ENCODE results near the gene EYA2. TPM values are rescaled to one million over a fixed set of nuclear protein-coding genes. Genes with fewer than 3 reads are reported as not detected.

EYA2 gene
- total and polyA plus RNA-seq, 7 donors = 1.2 to 11.8 (median 3.3) TPM

DNA sequence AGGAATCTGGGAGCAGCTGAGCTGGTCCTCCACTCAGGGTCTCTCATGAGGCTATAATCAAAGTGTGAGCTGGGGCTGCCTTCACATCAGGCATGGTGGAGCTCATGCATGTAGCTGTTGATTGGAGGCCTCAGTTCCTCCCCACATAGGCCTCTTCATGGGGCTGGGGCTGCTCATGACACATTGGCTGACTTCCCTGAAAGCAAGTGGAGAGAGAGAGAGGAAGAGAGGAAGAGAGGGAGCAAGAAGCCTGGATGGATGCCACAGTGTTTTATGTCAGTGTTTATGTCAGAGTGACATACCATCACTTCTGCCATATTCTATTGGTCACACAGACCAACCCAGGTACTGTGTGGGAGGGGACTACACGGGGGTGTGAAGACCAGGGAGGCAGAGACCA is 43.8 kb downstream of the EYA2 start:
- Histone ChIP-seq H3K27me3 (no peaks in the 10 kb centered on the region), H3K4me1 (peaks cover 0 to 12% (median 4%) of the 10 kb centered on the region in 4 donors), H3K36me3 (no peaks in the 10 kb centered on the region), H3K4me3 (no peak overlapping the region), H3K9me3 (no peaks in the 10 kb centered on the region), H3K27ac (no peak overlapping the region)
- no peak for DNase-seq
- intact Hi-C loops (cut with DNase I) = no loop called here
- 61 to 70% methylated on average over 1 of the region's 1 CpG for WGBS, 2 donors
- no peak for TF ChIP-seq POLR2A (IDR thresholded peaks at IDR 0.05)
- TF ChIP-seq CTCF (IDR thresholded peaks at IDR 0.05) = no peak
- no peak for TF ChIP-seq EP300 (IDR thresholded peaks at IDR 0.05)
- no peak for TF ChIP-seq POLR2AphosphoS5 (IDR thresholded peaks at IDR 0.05)

DNA sequence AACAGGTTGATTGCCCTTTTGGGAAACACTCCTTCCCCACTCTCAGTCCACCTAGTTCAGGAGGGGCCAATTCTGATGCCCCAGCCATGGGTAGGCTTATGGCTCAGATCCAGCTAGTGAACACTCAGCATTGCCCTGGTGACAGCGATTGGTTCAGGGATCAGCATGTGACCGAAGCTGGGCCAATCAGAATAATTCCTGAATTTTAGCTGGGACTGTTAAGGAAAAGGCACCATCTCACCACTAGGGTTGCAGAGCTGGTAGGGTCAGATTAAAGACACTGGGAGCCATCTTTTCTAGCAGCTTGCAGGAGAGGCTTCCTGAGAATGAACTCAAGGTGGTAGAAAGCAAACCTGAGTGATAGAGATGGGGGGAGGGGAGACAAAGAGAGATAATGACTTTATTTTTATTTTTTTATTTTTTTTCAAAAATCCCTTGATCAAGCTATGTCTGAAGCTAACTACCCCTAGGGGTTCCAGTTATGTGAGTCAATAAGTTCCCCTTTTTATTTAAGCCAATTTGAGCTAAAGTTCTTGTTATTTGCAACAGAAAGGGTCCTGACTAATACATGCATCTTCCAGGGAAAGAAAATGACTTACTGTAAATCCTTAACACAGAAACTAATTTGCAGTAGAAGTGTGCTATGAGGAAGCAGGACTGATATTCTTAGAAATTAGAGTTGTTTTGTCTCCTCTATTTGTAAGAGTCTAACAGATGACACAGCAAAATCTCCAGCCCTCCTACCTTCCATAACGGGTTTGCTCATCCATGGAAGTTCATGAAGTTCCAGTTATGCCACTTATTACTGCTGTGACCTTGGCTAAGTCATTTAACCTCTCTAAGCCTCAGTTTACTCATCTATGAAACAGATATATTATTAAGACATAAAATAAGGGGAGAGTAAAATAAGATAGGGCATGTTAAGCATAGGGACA is 44.7 kb downstream of the EYA2 start:
- 40 to 81% methylated on average over 3 of the region's 3 CpGs for WGBS, 2 donors
- H3K9me3 ChIP-seq = no peaks in the 10 kb centered on the region
- H3K36me3 ChIP-seq = no peaks in the 10 kb centered on the region
- DNase-seq = no peak
- H3K4me1 ChIP-seq = peaks cover 0 to 12% (median 4%) of the 10 kb centered on the region in 4 donors
- H3K4me3 ChIP-seq = no peak overlapping the region
- no peak overlapping the region for H3K27ac ChIP-seq
- TF ChIP-seq EP300 (IDR thresholded peaks at IDR 0.05) (no peak), POLR2A (IDR thresholded peaks at IDR 0.05) (no peak)
- intact Hi-C loops (cut with DNase I) = no loop called here
- H3K27me3 ChIP-seq = no peaks in the 10 kb centered on the region

DNA sequence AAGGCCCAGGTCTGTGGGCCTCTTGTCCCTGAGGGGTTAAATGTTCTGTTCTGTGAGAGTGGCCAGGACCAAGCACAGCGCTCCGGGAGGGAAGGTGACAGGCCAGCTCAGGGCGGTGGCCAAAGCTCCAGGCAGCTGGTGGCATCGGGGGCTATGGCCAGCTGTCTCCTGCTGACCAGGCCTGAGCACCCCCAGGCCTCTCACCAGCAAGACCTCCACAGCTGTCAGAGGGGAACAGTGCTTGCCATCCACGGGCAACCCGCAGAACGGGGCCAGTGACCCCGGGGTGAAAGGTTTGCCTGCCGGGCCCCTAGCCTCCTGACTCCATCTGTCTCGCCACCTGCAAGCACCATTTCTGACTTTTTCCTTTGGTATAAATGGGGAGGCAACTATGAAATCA is 46.0 kb downstream of the EYA2 start:
- Histone ChIP-seq H3K36me3 (no peaks in the 10 kb centered on the region), H3K4me3 (no peak overlapping the region), H3K27ac (no peak overlapping the region), H3K9me3 (no peaks in the 10 kb centered on the region), H3K27me3 (no peaks in the 10 kb centered on the region), H3K4me1 (peaks cover 0 to 12% (median 4%) of the 10 kb centered on the region in 4 donors)
- intact Hi-C loops (cut with DNase I) = no loop called here
- 83 to 89% methylated on average over 10 of the region's 10 CpGs for WGBS, 2 donors
- TF ChIP-seq EP300 (IDR thresholded peaks at IDR 0.05) (no peak), CTCF (IDR thresholded peaks at IDR 0.05) (no peak), POLR2AphosphoS5 (IDR thresholded peaks at IDR 0.05) (no peak), POLR2A (IDR thresholded peaks at IDR 0.05) (no peak)
- no peak for DNase-seq

DNA sequence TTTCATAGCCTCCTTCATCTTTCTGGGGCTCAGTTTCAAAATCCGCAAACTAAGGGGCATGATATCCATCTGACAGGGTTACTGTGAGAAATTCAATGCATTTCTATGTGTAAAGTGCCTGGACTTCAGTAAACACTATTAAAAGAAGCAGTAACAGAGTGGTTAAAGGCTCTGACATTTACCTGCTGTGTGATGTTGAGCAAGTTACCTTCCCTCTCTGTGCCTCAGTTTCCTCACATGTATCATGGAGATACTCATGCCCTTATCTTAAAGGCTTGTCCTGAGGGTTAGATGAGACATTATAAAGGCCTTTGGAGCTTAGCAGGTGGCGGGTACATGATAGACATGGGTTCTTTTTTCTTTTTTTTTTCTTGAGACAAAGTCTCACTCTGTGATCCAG is 46.8 kb downstream of the EYA2 start:
- Histone ChIP-seq H3K4me3 (no peak overlapping the region), H3K9me3 (no peaks in the 10 kb centered on the region), H3K27me3 (no peaks in the 10 kb centered on the region), H3K27ac (no peak overlapping the region), H3K4me1 (peaks cover 0 to 10% (median 4%) of the 10 kb centered on the region in 4 donors), H3K36me3 (no peaks in the 10 kb centered on the region)
- no peak for DNase-seq
- 91 to 95% methylated on average over 2 of the region's 2 CpGs for WGBS, 2 donors
- TF ChIP-seq POLR2A (IDR thresholded peaks at IDR 0.05) = no peak
- intact Hi-C loops (cut with DNase I) = no loop called here

DNA sequence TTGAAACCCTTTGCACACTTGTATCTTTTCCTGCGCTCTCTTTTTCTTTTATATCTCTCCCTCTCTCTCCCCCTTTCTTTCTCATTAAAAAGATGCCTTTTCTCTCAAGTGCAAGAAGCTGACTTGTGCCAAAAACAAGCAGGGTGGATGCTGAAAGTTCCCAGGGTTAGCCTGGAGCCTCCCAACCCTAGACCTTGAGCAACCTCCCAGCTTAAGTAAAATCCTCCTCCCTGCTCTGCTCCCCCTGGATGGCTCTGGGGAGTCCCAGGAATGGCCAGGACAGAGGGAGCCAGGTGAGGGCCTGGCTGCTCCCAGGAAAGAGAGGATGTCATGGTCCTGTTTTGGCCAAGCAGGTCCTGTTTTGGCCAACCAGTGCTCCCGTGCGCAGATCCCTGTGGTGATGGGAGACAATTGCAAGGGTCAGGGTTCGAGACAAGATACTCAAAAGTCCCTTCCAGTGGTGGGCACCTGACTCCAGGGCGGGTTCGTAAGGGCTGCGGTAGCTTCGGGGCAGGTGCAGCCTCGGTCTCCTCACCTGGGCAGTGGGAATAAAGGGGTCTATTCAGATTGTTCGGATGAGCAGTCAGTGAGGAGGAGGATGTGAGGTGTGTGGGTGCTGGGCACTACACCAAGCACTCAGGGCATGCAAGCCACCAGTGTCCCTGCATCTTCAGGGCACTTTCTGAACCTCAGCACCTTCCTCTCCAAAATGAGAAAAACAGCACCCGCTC is 49.4 kb downstream of the EYA2 start:
- WGBS, 2 donors = 89 to 93% methylated on average over 11 of the region's 11 CpGs
- TF ChIP-seq POLR2AphosphoS5 (IDR thresholded peaks at IDR 0.05) = no peak
- TF ChIP-seq EP300 (IDR thresholded peaks at IDR 0.05) = no peak
- no peak for TF ChIP-seq POLR2A (IDR thresholded peaks at IDR 0.05)
- TF ChIP-seq CTCF (IDR thresholded peaks at IDR 0.05) = no peak
- intact Hi-C loops (cut with DNase I) = no loop called here
- Histone ChIP-seq H3K36me3 (no peaks in the 10 kb centered on the region), H3K4me1 (no peaks in the 10 kb centered on the region), H3K4me3 (no peak overlapping the region), H3K27ac (no peak overlapping the region), H3K27me3 (no peaks in the 10 kb centered on the region), H3K9me3 (no peaks in the 10 kb centered on the region)
- no peak for DNase-seq

Data from sigmoid colon (tissue), 7 donors.